ENCODE results near the gene KRT4. TPM values are rescaled to one million over a fixed set of nuclear protein-coding genes. Genes with fewer than 3 reads are reported as not detected.

Gene KRT4
- polyA plus RNA-seq, 4 donors: 0.48 to 0.76 (median 0.61) TPM

DNA sequence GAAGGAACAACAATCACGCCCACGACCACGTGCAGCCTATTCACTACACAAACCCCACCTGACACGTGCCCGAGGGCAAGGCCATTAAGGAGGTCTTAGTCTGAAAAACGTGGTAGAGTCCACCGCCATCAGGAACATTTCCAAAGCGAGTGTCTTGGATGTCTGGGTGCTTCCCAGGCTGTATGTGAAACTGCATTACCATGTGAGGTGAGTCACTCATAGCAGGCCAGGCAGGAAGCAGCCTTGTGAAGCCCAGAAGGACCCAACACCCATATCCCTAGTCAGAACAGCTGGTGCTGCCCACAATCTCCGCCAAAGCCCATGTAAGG, 23.5 kb upstream of the KRT4 start:
- no peak for DNase-seq (ENCODE audit: low read depth in 4 of 4, low spot score in 2 of 4)

DNA sequence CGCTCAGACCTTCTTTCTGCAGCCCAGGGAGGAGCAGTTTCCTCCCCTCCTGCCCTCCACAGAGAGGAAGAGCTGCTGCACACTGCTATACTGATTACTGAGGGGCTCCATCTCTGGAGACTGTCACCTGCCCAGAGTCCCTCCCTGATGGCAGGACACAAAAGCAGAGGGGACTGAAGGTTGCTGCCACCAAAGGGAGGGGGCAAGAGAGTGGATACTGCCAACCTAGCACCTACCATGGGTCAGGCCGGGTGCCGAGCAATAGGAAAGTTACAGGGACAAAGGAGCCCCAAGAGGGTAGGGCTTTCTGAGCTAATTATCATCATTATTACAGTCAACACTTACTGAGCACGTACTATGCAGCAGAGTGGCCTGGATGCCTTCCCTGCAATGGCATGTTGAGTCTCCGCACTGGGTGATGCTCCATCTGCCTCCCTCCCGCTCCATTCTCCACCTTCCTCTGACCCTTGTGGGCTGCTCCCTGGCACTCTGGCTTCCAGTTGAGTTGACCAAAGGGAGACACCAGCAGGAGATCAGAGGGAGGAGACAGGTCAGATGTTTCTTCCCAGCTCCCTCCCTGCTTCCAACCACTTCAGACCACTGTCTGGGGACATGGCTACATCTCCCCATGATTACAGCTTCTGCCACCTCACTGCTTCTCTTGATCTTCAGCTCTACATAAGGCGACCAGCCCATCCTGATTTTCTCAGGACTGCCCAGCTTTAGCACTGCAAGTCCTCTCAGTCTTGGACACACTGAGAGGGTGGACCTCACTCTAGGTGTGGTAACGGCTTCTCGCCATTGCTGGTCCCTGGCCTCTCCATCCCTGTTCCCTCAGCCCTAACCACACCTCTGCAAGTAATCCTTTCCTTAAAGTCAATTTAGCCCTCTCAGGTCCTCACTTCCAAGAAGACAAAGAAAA, 22.8 kb upstream of the KRT4 start:
- DNase-seq (ENCODE audit: low read depth in 4 of 4, low spot score in 2 of 4): no peak

DNA sequence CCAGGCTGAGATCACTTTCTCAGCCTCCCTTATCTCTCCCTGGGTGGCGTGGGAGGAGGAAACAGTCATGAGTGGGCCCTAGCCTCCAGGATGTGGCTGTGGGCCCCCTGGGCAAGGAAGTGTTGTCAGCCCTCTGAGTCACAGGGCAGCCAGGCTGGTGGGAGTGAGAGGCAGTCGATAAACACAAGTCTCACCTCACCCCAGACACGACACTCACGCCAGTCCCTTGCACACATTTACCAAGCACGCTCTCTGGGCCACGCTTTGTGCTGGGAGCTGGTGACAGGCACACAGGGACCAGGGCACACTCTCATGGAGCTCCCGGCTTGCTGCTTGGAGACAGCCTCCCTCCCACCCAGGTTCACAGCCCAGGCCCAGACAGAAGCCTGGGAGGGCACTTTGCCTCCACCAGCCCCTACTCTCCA, 22.1 kb upstream of the KRT4 start:
- DNase-seq (ENCODE audit: low read depth in 4 of 4, low spot score in 2 of 4): no peak

DNA sequence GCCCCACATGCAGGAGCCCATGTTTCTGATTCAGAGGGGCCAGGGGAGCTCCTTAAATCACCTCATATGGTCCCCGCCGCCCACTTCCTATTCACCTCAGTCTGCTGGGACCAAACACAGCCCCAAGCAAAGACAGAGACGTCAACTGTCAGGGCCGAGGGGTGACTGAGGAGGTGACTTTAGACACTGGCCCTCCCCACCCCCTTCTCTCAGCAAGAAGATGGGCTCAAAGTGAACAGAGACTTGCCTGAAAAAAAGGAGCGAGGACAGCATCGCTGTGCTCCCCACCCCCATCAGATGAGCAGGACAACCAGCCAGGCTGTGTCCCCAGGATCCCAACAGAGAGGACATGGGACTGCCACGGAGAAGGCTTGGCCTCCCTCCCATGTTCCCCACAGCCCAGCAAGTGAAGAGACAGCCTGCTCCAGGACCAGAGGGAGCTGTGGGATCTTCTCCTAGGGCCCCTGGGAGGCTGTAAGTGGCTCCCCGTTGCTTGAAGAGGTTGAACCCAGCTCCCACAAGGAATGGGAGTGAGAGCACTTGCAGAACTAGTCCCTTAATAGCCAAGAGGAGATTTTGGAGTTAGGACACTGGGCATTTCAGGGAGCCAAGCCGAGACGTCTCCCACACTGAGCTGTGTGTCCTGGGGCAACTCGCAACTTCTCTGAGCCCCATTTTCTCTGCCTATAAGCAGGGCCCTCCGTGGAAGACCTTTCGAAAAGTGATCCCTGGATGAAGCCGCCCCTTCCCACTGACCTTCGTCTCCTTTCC, 21.5 kb upstream of the KRT4 start:
- no peak for DNase-seq (ENCODE audit: low read depth in 4 of 4, low spot score in 2 of 4)

DNA sequence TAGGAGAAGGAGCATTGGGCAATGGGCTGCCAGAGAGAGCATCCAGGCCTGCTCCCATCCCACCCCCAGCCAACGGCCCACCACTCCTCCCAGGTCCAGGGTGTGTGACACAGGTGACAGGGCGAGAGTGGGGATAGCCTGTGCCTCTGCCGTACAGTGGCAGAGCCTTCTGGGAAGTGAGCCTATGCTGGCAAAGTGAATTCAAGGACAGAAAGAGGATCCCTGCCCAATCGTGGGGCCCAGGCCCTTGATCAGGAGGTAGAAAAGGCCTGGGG, 20.7 kb upstream of the KRT4 start:
- no peak for DNase-seq (ENCODE audit: low read depth in 4 of 4, low spot score in 2 of 4)

DNA sequence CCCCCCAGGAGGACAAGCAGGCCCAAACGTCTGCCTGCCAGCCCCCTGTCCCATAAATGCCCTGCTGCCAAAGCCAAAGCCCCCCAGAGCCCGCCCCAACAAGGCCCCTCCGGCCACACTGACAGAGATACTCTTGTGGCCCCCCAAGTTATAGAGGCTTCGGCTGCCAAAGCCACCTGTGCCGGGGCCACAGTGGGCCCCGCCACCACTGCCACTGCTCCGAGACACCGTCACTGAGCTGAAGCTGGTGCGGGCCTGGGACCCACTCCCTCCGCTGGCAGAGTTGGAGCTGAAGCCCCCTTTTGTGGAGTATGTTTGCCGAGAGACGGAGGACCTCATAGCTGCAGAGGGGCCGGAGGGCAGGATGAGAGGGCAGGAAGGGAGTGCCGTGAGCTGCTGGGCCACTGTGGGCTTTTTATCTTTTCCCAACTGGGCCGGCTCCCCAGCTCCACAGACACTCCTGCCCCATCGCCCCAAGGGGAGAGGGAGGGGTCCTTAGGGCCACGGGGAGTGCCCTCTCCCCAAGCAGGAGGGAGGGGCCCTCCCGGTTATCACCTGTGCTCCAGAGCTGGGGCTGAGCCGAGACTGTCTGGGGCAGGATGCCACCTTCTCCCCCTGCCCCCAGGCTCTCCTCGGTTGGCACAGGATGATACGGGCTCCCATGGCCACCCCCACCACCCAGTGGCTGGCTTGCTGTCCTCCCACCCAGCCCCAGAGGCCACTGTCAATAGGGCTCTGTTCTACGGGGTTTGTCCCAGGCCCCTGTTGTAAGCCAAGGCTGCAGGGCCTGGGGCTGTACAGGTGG, 20.2 kb upstream of the KRT4 start, which contains the start of gene KRT79:
KRT79 (minus strand) TSS at position 390 of the 805 bp plus-strand sequence; CDS start at position 339, 51 bp downstream.
- no peak for DNase-seq (ENCODE audit: low read depth in 4 of 4, low spot score in 2 of 4)

DNA sequence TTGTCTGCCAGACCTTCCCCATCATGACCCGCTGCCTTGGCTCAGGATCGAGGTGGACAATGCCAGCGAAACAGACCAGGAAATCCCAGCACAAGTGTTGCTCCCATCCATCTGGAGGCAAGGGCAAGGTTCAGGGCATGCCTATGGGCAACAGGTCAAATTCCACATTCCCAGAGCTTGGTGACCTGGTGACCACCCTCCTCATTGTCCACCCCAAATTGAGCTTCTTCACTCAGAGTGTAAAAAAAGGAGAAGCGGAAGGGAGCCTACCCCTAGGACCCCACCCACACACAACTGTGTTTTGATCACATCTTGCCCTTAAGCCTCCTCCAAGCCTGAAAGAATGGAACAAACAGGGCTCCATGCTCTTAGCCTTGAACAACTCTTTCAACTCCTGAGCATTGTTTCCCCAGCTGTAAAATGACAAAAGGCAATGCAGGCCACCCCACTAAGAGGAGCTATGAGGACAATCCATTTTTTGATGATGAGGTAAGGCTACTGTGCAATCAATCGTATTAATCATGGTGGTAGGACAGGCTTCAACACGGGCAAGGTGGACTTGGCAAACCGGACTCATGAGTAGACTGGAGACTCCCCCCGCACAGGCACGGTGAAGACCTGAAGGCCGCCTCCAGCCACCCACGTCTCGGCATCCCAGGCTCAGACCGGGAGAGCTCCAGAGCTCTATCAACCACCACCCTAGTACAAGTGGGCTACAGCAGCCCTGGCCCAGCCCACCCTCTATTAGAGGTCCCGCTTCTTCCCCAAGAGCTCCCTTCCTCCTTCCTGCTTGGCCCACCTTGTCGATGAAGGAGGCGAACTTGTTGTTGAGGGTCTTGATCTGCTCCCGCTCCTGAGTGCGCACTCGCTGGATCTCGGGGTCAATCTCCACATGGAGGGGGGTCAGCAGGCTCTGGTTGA, 19.3 kb upstream of the KRT4 start:
- no peak for DNase-seq (ENCODE audit: low read depth in 4 of 4, low spot score in 2 of 4)

DNA sequence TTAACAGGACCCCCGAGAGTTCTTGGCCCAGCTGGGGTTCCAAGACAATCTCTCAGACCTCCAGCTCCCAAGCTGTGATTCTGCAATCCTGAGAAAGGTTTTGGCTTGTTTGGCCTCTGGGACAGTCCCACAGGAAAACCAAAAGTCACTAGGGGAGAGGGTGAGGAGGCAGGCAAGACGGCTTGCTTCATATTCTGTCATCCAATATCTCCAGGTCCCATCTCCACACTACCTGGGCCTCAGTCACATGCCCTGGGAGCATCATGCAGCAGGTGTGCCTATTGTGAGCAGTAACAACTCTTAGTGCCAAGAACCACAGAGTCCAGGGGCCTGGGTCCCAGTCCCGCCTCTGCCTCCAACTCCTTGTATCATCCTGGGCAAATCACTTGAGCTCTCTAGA, 18.5 kb upstream of the KRT4 start:
- DNase-seq (ENCODE audit: low read depth in 4 of 4, low spot score in 2 of 4): no peak

DNA sequence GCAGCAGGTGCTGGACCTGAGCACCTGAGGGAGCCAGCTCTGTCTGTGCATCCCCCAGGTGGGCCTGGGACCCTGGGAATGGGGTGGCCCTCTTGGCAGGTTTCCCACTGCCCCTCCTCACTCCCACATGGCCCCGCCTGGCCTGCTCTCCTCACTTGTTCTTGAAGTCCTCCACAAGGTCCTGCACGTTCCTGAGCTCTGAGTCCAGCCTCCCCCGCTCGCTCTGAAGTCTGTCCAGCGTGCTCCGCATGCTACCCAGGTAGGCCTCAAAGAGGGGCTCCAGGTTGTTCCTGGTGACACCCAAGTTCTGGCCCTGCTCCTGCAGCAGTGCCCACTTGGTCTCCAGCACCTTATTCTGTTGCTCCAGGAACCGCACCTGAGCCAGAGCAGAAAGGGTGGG, 17.3 kb upstream of the KRT4 start:
- DNase-seq (ENCODE audit: low read depth in 4 of 4, low spot score in 2 of 4): no peak

DNA sequence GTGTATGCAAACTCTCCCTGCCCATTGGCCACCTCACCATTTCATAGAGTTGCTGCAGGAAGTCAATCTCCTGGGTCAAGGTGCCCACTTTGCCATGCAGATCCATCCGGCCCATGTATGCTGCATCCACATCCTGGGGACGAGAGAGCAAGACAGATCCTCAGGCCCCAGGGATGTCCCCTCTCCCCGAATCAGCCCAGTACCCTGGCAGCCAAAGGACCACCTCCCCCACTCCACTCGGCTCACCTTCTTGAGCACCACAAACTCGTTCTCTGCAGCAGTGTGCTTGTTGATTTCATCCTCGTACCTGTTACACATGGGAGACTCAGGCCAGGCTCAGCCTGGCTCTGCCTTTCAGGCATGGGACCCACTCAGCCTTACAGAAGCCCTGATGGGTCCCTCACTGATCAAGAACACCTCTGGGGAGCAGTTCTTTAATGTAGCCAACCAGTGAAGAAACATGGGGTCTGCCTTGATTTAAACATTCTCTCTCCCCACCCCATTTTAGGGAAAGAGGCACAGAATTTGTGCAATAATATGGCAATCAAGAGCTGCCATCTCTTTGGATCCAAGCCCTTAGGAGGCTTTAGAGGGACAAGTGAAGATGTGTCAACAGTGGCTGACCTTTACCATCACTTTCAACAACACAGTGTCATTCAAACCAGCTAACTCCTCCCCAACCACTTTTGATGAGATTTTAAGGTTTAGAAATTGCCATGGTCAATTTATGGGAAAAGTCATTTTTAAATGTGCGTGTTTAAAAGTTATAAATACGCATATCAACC, 16.3 kb upstream of the KRT4 start:
- DNase-seq (ENCODE audit: low read depth in 4 of 4, low spot score in 2 of 4): no peak

DNA sequence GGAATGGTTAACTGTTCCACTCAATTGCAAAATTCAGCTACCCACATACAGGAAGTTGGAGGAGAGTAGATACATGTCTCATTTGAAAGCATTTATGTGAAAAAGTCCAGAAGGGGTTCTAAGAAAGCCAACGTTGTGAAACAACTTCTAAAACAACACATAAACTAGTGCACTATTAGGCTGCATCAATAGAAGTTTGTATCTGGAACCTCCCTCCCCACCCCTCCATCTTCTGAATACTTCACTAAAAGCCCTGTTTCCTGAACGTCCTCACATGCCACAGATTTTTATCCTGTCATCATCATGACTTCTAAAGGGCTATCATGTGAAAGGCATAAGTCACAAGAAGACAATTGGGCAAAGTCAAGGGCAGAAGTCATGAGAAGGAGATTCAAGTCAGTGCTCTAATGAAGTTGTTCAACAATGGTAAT, 14.7 kb upstream of the KRT4 start:
- no peak for DNase-seq (ENCODE audit: low read depth in 4 of 4, low spot score in 2 of 4)

DNA sequence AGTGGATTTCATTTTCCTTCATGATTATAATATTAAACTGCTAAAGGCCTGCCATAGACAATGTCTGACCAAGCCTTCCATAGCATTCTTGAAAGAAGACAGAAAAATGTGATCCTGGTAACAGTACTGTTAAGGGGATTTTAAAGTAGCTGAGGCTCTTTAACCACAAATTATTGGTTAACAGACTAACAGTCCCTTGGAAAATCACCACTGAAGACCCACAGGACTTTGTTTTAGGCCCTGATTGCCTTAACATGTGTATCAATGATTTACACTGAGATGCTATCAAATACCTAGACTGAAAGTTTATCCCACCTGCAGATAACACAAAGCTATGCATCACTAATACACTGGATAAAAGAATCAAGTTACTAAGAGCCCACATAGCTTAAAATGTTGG, 14.2 kb upstream of the KRT4 start:
- DNase-seq (ENCODE audit: low read depth in 4 of 4, low spot score in 2 of 4): no peak

DNA sequence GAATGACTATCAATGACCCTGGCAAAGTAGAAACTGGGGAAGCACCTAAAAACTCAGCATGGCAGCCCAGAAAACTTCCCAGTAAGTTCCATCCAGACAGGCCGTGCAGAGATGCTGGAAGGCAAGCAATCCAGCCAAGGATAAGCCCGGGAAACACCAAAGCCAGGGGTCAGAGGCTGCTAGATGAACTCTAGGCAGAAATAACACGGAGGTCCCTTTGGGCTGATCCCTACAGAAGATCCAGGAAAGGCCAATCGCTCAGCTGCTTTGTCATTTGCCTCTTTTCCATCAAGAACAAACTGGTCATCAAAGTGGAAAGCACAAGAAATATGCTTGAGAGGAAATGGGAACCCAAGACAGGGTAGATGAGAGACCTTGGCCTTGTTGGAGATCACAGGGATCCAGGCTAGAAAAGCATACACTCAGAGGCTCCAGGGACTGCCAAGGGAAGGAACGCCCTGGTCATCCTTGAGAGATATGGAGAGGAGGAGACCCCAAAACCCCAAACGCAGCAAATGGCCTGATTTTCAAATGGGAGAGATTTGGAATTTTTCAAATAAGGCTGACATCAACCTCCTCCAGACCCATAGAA, 13.7 kb upstream of the KRT4 start:
- no peak for DNase-seq (ENCODE audit: low read depth in 4 of 4, low spot score in 2 of 4)

DNA sequence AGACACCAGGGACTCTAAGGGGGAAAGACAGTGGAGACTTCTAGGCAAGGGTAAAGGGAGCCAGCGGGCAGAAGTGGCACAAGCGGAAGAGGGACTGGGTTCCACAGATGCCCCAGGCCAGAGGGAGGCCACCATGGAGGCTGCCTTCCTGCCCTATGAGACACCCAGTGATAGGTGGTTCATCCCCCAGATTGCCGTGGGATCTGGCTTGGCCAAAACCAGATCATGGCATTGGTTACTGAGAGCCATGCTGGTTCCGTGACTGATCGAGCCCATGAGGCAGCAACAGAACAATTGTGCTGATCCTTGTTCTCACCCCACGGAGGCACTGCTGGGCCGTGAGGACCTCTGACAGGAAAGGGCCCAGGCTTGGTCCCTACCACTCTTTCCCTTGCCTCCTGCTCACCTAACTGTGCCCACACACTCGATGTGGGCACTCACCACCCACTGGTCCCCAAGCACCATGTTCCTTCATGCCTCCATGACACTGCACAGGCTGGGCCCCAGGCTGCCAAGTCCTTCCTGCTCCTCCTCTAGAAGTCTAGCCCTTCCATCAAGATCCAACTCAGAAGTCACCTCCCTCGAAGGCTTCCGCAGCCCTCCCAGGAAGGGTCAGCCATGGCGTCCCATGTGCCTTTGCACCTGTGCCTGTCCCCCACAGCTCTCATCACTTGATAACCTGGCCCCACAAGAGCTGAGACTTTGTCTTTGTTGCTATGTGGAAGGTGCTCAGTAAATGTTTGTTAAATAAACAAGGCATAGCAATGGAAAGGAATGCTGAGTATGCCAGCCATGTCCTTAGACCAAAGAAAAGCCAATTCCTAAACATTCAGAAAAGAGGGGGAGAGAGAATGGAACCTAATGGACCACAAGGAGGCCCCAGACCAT, 12.9 kb upstream of the KRT4 start:
- no peak for DNase-seq (ENCODE audit: low read depth in 4 of 4, low spot score in 2 of 4)

DNA sequence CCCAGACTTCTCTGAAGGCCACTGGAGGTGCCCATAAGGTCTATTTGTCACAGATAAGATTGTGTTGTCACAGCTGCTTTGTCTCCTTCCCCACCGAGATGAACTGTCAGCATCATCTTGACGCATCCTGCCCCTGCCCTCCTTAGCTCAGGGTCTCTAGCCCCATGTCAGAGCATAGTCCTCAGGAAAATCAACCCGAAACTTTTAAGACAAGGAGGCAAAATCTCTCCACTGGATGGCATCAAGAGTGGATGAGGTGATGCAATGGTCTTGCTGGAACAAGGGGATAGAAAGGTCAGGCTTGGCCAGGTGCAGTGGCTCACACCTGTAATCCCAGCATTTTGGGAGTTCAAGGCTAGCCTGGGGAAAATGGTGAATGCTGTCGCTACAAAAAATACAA, 12.0 kb upstream of the KRT4 start:
- DNase-seq (ENCODE audit: low read depth in 4 of 4, low spot score in 2 of 4): no peak

DNA sequence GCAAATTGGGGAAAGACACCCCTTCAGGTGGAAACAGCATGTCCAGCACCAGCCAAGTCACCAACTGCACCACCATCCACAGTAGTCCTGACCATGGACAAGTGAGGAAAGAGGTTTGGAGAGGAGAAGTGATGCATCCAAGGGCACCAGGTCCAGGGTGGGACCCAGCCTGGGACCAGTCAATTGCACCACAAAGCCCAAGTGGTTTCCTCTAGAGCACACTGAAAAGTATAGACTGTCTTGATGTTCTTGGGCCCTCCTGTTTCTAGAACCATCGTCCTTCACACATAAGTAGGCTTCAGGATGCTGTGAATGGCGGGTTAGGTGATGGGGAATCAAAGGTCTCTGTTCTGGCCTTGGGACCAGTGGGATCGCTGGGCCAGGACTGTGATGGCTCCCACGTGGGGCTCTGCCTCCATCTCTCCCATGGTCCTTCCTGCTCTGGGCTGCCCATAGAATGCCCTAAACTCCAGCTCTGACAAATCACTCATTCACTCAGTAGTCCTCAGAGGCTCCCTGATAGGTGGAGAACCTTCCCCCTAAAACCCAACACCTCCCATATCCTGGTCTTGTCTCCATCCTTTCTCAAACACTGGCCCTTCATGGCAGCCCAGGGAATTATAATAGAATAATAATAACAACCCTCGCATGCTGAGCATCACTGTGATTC, 11.0 kb upstream of the KRT4 start:
- no peak for DNase-seq (ENCODE audit: low read depth in 4 of 4, low spot score in 2 of 4)

DNA sequence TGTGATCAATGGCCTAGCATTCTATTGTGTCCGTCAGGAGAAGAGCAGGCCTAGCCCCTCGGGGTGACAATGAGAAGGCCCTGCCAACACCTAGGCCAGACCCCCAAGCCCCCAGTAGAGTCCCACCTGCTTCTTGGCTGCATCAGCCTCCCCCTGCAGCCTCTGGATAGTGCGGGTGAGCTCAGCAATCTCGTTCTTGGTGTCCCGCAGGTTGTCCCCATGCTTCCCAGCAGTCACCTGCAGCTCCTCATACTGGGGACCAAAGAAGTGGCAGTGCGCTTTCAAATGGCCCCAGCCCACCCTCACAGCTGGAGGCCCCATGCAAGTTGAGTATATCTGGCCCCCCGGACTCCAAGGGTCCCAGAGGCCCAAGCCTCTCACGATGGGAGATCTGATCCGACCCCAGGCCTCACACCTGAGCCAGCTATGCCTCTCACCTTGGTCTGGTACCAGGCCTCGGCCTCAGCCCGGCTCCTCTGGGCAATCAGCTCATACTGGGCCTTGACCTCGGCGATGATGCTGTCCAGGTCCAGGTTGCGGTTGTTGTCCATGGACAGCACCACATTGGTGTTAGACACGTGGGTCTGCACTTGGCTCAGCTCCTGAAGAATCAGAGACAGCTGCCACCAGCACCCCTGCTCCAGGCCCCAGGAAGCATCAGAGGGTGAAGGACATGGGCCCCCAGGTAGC, 10.0 kb upstream of the KRT4 start:
- DNase-seq (ENCODE audit: low read depth in 4 of 4, low spot score in 2 of 4): no peak

Data from left renal cortex interstitium (tissue), 4 donors.